Stimulated activated CD8-positive, alpha-beta memory T cell treated with anti-CD3 and anti-CD28 coated beads, Interleukin-7, amount 100 ng/mL, for 4 hours (primary cell): ENCODE measurements around the gene PLA2G2F.

Experiments used
- DNase-seq, 2 donors: peaks; one replicate each; pipeline ENCODE4 v3.0.0-alpha.2; 2020; ENCODE audit warnings: low read depth in 2 of 2

Gene PLA2G2F

GRCh38 chr1:20138961-20139550 lies at the start of gene PLA2G2F:
TSS of gene PLA2G2F (plus strand) at chr1:20139323. CDS start at chr1:20139428, 105 bp downstream.
- no peak for DNase-seq

GRCh38 chr1:20089328-20090077 lies 49.6 kb upstream of the PLA2G2F start:
- no peak for DNase-seq

- no peak for DNase-seq
Observed at GRCh38 chr1:20090119-20090518, 49.0 kb upstream of the PLA2G2F start.

GRCh38 chr1:20090641-20091040 lies 48.5 kb upstream of the PLA2G2F start:
- DNase-seq, result no peak

GRCh38 chr1:20093303-20093702 lies 45.8 kb upstream of the PLA2G2F start:
- DNase-seq, result no peak

GRCh38 chr1:20093940-20094391 lies 45.2 kb upstream of the PLA2G2F start:
- no peak for DNase-seq

GRCh38 chr1:20095564-20096434 lies 43.3 kb upstream of the PLA2G2F start:
- DNase-seq, result no peak

- no peak for DNase-seq
Observed at GRCh38 chr1:20096840-20097447, 42.2 kb upstream of the PLA2G2F start.

GRCh38 chr1:20099533-20099932 lies 39.6 kb upstream of the PLA2G2F start:
- DNase-seq, result no peak

- no peak for DNase-seq
Observed at GRCh38 chr1:20100632-20101355, 38.3 kb upstream of the PLA2G2F start.

GRCh38 chr1:20102875-20103274 lies 36.2 kb upstream of the PLA2G2F start:
- DNase-seq, result no peak

GRCh38 chr1:20105856-20106255 lies 33.3 kb upstream of the PLA2G2F start:
- no peak for DNase-seq

- no peak for DNase-seq
Observed at GRCh38 chr1:20107351-20107750, 31.8 kb upstream of the PLA2G2F start.

GRCh38 chr1:20107796-20108195 lies 31.3 kb upstream of the PLA2G2F start:
- DNase-seq, result no peak

- DNase-seq, result no peak
Observed at GRCh38 chr1:20108366-20109123, 30.6 kb upstream of the PLA2G2F start.

GRCh38 chr1:20109223-20109856 lies 29.8 kb upstream of the PLA2G2F start:
- DNase-seq, result no peak

- no peak for DNase-seq
Observed at GRCh38 chr1:20110679-20111078, 28.4 kb upstream of the PLA2G2F start.

GRCh38 chr1:20111452-20111851 lies 27.7 kb upstream of the PLA2G2F start:
- no peak for DNase-seq

GRCh38 chr1:20112279-20113000 lies 26.7 kb upstream of the PLA2G2F start:
- DNase-seq, result no peak
